T47D (cell line): Measurements from ENCODE around the gene ATG2A.

ENCODE experiments used
- DNase-seq, 2 experiments: peaks; one replicate each; pipeline versions ENCODE4 v3.0.0 to v3.0.0-alpha.2; 2011 to 2012; ENCODE audit warnings: low read depth in 1 of 2, low spot score in 1 of 2
- JUND ChIP-seq: IDR thresholded peaks from 2 replicates; pipeline ENCODE4 v1.6.1; 2012; ENCODE audit warnings: low read depth
- in situ Hi-C: cut with HindIII; loops from 2 replicates; pipeline ENCODE4 v1.10.0; 2016; ENCODE audit warnings: low sequenced_read_pairs, low pct_unique_long_range_greater_than_20kb

The ATG2A gene

GRCh38 chr11:64933213-64933934 is 16.4 kb upstream of the ATG2A start:
- in situ Hi-C loops: no loop called here
- DNase-seq: no peak
- TF ChIP-seq JUND: no peak

GRCh38 chr11:64932324-64932723 is 15.3 kb upstream of the ATG2A start:
- in situ Hi-C loops: no loop called here
- no peak for TF ChIP-seq JUND
- no peak for DNase-seq

GRCh38 chr11:64931290-64931689 is 14.3 kb upstream of the ATG2A start:
- no peak for TF ChIP-seq JUND
- no peak for DNase-seq
- in situ Hi-C loops: no loop called here

- no peak for DNase-seq
Observed at GRCh38 chr11:64930340-64930739, 13.3 kb upstream of the ATG2A start.

GRCh38 chr11:64929625-64930024 is 12.6 kb upstream of the ATG2A start:
- no peak for TF ChIP-seq JUND
- in situ Hi-C loops: no loop called here
- no peak for DNase-seq

More at GRCh38 chr11:64930340-64930739, 13.3 kb upstream of the ATG2A start:
- no peak for TF ChIP-seq JUND
- in situ Hi-C loops: no loop called here

GRCh38 chr11:64928957-64929356 is 11.9 kb upstream of the ATG2A start:
- TF ChIP-seq JUND: no peak
- in situ Hi-C loops: no loop called here
- no peak for DNase-seq

GRCh38 chr11:64926689-64927088 is 9.7 kb upstream of the ATG2A start:
- in situ Hi-C loops: no loop called here
- TF ChIP-seq JUND: no peak
- DNase-seq: no peak

GRCh38 chr11:64925536-64926436 is 8.8 kb upstream of the ATG2A start:
- in situ Hi-C loops: no loop called here

GRCh38 chr11:64924910-64925284 is 7.9 kb upstream of the ATG2A start:
- in situ Hi-C loops: no loop called here
- peak; percentile 26 to 67 for DNase-seq
- no peak for TF ChIP-seq JUND

More at GRCh38 chr11:64925536-64926436, 8.8 kb upstream of the ATG2A start:
- TF ChIP-seq JUND: no peak
- DNase-seq: no peak

GRCh38 chr11:64923944-64924909 is 7.2 kb upstream of the ATG2A start, which contains the start of gene PPP2R5B:
TSS of gene PPP2R5B (plus strand) at chr11:64924689. CDS start at chr11:64925735, 1,046 bp downstream.
- in situ Hi-C loops: no loop called here
- peak; percentile 97 to 99 for DNase-seq
- TF ChIP-seq JUND: peak; percentile 97

GRCh38 chr11:64923151-64923661 is 6.2 kb upstream of the ATG2A start:
- in situ Hi-C loops: no loop called here
- no peak for DNase-seq
- no peak for TF ChIP-seq JUND

- no peak for DNase-seq
- in situ Hi-C loops: no loop called here
- no peak for TF ChIP-seq JUND
Observed at GRCh38 chr11:64921384-64921783, 4.4 kb upstream of the ATG2A start.
